ENCODE results near the gene ZNF518A.
"Not testable (repeated sequence)": the region's sequence is repeated elsewhere in the genome, so short reads cannot be mapped to it uniquely, and the experiment has no call there.

Gene ZNF518A

DNA sequence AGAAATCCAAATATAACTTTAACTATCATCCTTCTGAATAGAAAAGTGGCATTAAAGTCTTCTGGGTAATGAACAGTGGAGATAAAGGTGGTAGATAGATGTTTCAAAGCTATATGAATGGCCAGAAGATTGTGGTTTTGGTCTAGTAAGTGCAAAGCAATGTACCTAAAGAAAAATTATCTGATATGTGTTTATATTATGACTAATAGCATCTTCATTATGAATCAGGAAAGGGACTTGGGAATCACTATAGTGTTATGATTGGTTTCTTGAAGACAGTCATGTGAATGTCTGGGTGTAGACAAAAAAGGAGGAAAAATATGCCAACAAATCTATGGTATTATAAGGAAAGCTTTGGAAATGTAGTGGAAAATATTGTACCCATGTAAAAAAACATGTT is 3.0 kb downstream of the ZNF518A start:
- DNase-seq = no peak

DNA sequence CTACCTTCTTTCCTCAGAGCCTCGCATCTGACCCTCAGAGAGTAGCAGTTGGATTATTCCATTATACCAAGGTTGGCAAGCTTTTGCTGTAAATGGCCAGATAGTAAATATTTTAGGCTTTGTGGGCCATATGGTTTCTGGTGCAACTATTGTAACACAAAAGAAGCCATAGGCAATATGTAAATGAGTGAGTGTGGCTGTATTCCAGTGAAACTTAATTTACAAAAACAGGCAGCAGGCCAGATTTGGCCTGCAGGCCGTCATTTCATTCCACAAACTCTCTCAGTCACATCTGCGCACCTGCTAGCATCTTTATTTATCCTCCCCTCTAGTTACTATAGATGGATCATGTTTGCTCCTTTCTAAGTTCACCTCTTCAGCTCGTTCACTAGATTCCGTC is 6.7 kb downstream of the ZNF518A start:
- no peak for DNase-seq

DNA sequence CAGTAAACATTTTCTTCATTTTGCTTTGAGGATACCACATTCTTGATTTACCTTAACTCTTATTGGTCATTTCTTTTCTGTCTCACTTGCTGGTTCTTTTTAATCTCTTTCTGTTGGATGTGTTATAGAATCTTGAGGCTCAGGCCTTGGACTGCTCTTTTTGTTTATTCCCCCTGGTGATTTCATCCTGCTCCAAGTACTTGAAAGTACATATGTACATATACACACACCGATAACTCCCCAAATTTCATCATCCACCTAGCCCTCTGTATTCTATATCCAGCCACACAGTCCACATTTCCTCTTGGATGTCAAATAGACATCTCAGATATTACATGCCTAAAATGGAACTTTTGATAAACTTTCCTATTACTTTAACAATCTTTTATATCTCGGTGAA is 7.5 kb downstream of the ZNF518A start:
- no peak for DNase-seq

DNA sequence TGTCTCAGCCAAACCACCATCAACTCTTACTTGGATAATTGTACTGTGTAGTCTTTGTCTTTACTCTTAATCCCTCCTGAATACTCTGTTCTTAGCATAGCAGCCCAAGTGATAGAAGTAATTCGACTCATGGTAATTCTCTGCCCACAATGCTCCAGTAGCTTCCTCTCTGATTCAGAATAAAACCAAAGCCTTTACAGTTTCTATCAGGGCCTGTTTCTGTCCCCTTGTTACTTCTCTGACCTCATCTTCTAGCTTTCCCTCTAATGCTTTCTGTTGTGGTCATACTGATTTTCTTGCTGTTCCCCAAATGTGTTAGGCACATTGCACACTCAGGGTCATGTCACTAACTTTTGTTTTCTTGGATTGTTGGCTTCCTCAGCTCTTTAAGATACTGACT is 8.0 kb downstream of the ZNF518A start:
- no peak for DNase-seq

DNA sequence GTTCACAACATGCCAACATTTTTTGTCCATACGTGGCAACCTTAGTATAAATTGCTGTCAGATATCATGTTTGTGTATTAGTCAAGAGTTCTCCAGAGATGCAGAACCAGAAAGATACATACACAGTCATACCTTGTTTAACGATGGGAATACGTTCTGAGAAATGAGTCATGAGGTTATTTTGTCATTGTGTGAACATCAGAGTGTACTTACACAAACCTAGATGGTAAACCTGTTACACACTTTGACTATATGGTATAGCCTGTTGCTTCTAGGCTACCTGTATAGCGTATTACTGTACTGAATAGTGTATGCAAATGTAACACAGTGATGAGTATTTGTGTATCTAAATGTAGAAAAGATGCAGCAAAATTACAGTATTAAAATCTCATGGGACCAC is 22.3 kb downstream of the ZNF518A start:
- no peak for DNase-seq

DNA sequence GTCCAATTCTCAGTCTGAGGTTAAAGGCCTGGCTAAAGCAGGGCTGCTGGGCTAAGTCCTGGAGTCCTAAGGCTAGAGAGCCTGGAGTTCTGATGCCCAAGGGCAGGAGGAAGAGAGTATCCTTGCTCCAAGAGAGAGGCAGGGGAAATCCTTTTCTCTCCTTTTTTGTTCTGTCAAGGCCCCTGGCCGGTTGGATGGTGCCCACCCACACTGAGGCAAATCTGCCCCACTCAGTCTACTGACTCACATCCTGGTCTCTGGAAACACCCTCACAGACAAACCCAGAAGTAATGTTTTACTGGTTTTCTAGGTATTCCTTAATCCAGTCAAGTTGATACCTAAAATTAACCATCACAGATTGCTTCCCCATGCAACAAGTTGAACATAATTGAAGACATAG is 23.0 kb downstream of the ZNF518A start:
- DNase-seq = no peak

DNA sequence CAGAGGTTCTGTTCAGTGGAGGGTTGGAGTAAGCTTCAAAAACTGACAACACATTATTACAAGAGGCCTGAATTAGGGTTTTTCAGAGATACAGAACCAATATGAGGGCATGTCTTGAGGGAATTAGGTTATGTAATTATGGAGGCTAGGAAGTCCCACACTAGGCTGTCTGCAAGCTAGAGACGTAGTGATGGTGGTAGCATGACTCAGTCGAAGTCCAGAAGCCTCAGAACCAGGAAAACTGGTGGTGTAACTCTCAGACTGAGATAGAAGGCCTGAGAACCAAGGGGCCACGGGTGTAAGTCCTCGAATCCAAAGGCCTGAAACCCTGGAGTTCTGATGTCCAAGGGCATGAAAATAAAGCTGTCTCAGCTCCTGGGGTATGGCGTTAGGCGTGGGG is 35.6 kb downstream of the ZNF518A start:
- DNase-seq = no peak

DNA sequence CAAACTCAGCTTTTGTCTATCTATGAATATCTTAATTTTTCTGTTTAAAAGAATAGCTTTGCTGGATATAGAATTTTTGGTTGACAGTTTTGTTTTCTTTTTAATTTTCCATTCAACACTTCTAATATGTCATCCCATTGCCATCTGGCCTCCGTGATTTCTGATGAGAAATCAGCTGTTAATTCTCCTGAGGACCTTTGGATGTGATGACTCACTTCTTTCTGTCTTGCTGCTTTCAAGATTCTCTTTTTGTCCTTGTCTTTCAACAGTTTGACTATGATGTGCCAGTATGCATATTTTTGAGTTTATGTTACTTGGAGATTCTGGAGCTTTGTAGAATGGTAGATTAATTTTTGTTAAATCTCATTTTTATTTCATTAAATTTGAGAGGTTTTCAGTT is 38.4 kb downstream of the ZNF518A start:
- DNase-seq = no peak

DNA sequence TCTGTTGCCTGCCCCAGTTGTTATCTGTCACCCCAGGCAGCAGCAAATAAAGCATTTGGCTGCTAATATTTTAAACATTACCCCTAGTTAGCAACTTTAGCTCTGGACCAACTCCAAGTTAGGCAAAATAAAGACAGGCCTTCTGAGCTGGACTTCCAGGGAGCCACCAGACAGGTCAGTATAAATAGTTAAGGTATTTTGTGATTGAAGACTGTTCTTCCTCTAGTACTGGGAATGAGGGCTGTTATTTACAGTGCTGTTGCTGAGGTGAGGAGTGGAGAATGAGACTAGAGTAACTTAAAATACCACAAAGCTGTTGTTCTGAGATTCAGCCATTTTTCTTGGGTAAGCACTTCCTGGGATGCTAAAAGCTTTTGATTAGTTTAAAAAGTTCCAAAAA is 40.1 kb downstream of the ZNF518A start:
- DNase-seq = no peak

DNA sequence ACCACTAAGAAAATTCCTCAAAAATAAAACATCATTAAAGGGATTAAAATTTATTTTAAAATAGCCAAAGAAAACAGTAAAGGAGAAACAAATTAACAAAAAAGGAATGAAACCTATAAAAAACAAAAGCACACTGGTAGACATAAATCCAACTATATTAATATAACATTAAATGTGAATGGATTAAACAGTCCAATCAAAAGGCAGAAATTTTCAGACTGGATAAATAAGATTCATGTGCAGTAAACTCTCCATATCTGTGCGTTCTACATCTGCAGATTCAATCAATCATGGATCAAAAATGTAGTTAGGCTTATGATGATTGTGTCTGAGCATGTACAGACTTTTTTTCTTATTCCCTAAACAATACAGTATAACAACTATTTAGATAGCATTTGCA is 42.6 kb downstream of the ZNF518A start:
- DNase-seq = no peak

DNA sequence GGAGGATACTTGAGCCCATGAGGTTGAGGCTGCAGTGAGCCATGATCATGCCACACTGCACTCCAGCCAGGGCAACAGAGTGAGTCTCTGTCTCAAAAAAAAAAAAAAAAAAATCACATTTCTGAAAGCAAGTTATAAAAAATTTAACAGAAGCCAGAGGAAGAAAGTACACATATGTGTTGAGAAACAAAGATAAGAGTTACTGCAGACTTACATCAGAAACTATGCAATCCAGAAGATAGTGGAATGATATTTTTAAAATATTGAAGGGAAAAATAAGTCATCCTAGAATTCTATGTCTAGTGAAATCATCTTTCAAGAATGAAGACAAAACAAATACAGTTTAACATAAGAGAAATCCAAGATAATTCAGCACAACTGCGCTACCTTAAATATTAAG is 46.9 kb downstream of the ZNF518A start:
- peak; percentile 53 to 81 for DNase-seq

DNA sequence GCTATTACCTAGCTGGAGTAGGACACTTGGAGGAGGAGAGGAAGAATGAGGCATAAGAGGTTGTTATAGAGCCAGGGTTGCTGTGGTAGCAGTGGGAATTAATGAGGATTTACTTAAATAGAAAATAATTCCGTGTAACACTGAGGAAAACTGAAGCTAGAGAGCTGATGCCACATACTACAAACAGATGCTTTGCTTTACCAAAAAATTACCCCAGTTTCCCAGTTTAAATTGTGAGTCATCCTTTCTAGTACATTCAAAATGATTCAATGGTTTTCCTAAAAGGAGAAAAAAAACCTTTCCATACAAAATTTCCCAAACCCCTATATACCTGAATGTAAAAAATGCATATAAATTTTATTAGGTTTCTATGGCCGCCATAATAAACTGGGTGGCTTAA is 58.3 kb downstream of the ZNF518A start:
- DNase-seq = no peak

DNA sequence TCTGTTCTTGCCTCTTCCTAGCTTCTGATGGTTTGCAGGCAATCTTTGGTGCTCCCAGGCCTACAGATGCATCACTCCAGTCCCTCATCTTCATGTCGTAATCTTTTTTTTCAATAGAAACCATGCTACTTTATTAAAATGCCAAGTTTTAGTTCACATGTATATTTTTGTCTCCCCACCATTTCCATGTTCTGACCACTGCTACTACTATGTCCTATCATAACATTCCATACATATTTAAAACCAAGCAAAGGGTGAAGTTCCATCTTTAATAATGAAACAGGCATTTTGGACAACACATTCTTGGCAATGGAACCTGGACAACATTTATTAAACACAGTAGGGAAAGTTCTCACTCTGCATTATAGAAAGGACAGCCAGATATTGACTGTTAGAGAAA is 58.8 kb downstream of the ZNF518A start:
- DNase-seq = no peak

DNA sequence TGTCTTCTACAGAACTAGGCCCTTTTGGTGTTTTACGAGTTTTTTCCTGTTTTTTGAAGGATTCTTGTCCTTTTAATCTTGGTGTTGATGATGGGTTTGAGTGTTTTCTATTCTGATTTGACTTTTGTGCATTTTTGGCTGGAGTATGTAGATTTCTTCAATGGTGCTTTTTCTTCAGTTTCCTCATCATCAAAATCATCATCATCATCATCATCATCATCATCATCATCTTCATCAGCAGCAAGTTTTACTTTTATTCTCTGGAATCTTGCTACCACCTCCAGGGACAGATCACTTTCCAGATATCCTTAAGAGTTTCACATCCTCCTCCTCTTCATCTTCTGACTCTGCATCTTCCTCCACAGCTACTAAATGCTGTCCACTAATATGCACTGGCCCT is 59.4 kb downstream of the ZNF518A start:
- not testable (repeated sequence) for DNase-seq

DNA sequence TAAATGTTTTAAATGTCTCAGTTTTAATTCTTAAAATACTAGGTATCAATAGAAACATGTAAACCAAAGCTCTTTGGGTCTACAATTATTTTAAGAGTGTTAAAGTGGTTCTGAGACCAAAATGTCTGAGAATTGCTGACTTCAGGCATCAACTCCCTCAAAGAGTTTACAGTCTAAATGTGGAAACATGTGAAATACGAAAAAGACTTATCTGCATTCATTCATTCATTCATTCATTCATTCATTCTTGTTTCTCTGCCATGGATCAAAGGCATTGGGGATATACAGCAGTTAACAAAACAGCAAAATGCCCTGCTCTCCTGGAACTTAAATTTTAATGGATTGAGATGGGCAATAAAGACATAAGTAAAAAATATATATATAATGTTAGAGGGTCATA is 71.4 kb downstream of the ZNF518A start:
- DNase-seq = no peak

DNA sequence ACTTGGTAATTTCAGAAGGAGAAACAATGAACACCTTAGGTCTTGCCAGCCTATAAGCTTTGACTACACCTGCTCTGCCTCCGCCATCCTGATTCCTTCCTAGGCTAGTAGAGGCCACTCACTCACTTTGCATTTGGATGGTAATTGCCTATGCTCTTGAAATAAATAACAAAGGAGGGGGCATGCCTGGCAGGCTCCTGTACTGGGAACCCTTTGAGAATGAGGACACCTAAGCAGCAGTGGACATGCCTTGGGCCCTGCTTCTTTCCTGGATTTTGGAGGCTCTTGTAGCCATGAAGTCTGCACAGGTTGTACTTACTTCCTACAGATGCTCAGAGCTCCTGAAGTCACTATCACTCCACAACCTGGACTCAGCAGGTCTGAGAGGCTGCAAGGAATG is 75.5 kb downstream of the ZNF518A start:
- DNase-seq = no peak

DNA sequence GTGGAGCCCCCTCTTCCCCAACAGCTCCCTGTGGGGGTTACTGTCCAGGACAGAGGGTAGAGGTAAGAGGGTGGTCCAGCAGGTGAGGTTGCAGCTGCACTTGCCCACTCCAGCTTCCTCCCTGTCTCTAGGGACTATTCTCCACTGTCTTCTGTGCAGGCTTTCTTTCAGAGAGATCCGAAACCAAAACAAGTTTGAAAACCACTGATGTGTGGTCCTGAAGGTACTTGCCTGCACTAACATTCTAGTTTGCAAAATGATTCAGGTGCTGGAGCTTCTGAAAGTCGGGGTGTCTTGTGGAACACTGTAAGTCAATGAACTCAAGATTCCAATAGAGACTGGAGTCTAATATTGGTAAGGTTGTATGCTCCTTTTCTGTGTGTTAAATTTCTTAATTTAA is 78.2 kb downstream of the ZNF518A start:
- no peak for DNase-seq

DNA sequence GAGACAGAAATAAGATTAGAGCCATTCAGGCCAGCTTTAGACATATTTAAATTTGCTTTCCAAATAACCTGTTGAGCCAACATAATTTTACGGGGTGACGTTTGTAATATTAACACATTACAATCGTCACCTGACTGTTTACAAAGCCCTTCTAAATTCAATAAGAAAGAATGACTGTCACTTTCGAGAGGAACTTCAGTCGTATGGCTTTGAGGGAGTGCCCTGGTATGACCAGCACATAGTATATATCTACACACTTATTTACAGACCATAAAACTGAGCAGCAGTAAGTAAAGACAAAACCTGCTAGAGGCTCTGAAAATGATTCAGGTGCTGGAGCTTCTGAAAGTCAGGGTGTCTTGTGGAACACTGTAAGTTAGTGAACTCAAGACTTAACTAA is 78.8 kb downstream of the ZNF518A start:
- DNase-seq = no peak

DNA sequence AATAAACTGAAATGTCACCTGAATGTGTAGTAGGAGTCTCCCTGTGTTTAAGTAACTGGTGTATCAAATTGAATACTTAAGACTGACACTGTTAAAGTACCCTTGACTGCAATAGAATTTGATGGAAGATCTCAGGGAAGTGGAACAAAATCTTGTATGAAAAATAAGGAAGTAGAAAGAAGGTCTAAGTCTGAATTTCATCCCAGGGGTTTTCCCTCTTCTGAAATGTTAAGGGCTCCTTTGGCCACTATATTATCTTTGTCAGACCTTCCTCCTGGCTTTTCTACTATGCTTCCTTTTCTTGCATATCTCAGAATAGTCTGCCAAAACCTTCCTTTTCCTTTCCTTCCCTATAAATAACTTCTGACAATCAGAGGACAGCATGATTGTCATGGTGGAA is 81.7 kb downstream of the ZNF518A start:
- peak in 1 of 2 experiments; percentile 10 for DNase-seq

DNA sequence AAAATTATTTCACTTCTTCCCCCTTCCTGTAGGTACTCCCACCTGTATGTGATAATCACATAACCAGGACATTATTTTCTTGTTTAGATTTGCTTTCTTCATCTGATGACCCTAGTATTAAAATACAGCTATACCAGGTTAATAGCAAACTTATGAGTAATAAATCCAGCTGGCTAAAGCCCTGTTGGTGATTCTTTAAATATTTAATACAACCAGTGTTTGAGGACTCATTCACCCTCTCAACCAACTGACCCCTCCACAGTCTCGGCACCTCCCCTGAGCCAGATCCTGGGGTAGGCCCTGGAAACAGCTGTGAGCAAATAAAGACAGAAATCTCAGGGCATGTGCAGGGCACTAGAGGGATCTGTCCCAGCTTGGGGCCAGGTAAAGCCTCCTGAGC is 82.8 kb downstream of the ZNF518A start:
- no peak for DNase-seq

Measured in Kasumi-1 (cell line).